PC-9 (cell line): ENCODE measurements around the gene NACA. TPM values are rescaled to one million over a fixed set of nuclear protein-coding genes. Genes with fewer than 3 reads are reported as not detected.
"Not testable (repeated sequence)": the region's sequence is repeated elsewhere in the genome, so short reads cannot be mapped to it uniquely, and the experiment has no call there.

Experiments
- BruUV-seq: library from RNA; stranded (reverse); fragments of 400-500 nt; replicated peaks from 2 replicates; lab custom pipeline; 2021; lab: Mats Ljungman, UMichigan
- CTCF ChIA-PET: fragments of 300-600 bp; sonication (Branson Sonifier 250); formaldehyde crosslinking; loops from one replicate; lab custom pipeline; 2022; ENCODE audit warnings: antibody characterized with exemption; lab: Charles Lee
- POLR2A ChIA-PET: fragments of 300-600 bp; sonication (Branson Sonifier 250); formaldehyde crosslinking; loops from one replicate; lab custom pipeline; 2022; ENCODE audit warnings: antibody characterized with exemption; ENCODE audit not compliant: unreplicated experiment; lab: Charles Lee
- DNase-seq, 2 experiments: peaks; one replicate each; pipeline versions ENCODE4 v3.0.0 to v3.0.0-alpha.2; 2015 to 2022; ENCODE audit warnings: mixed read lengths in 1 of 2
- H2AFZ ChIP-seq: fragments of 200-600 bp; sonication (generic); 2 replicates; pipeline ENCODE4 v1.8.1; 2017; ENCODE audit warnings: antibody characterized with exemption
- H3F3A ChIP-seq: fragments of 200-600 bp; sonication (generic); 2 replicates; pipeline ENCODE4 v1.8.1; 2017; ENCODE audit warnings: antibody characterized with exemption, mild to moderate bottlenecking, low read depth; ENCODE audit not compliant: insufficient read depth
- H3K27ac ChIP-seq: fragments of 200-600 bp; sonication (generic); 2 replicates; pipeline ENCODE4 v1.6.1; 2016; ENCODE audit warnings: mixed run types
- H3K27me3 ChIP-seq: fragments of 200-600 bp; sonication (generic); 2 replicates; pipeline ENCODE4 v1.6.1; 2016; ENCODE audit warnings: low read depth, mixed run types; ENCODE audit not compliant: insufficient read depth
- H3K36me3 ChIP-seq: fragments of 200-600 bp; sonication (generic); 2 replicates; pipeline ENCODE4 v1.6.1; 2016; ENCODE audit warnings: low read depth, mixed run types
- H3K4me1 ChIP-seq: fragments of 200-600 bp; sonication (generic); replicated peaks from 2 replicates; pipeline ENCODE4 v1.6.1; 2016; ENCODE audit warnings: mixed run types; ENCODE audit not compliant: insufficient read depth
- H3K4me2 ChIP-seq: fragments of 200-600 bp; sonication (generic); 2 replicates; pipeline ENCODE4 v1.6.1; 2017; ENCODE audit warnings: mixed run types
- H3K4me3 ChIP-seq: fragments of 200-600 bp; sonication (generic); 2 replicates; pipeline ENCODE4 v1.6.1; 2016; ENCODE audit warnings: mixed run types
- H3K79me2 ChIP-seq: fragments of 200-600 bp; sonication (generic); 2 replicates; pipeline ENCODE4 v1.6.1; 2017; ENCODE audit warnings: low read depth, mixed run types
- H3K9me2 ChIP-seq: fragments of 200-600 bp; sonication (generic); 2 replicates; pipeline ENCODE4 v1.8.1; 2017; ENCODE audit warnings: mild to moderate bottlenecking; ENCODE audit not compliant: insufficient read depth
- H3K9me3 ChIP-seq: fragments of 200-600 bp; sonication (generic); 2 replicates; pipeline ENCODE4 v1.8.1; 2016; ENCODE audit warnings: low read depth; ENCODE audit not compliant: insufficient read depth
- H4K20me1 ChIP-seq: fragments of 200-600 bp; sonication (generic); 2 replicates; pipeline ENCODE4 v1.8.1; 2017; ENCODE audit not compliant: insufficient read depth
- EZH2 ChIP-seq: fragments of 200-600 bp; sonication (generic); IDR thresholded peaks from 2 replicates; pipeline ENCODE4 v1.8.0; 2017; ENCODE audit warnings: antibody characterized with exemption, low read depth
- intact Hi-C: fragments of 100-400 bp; cut with micrococcal nuclease; formaldehyde crosslinking; loops from one replicate; pipeline ENCODE4 v1.10.0; 2022; ENCODE audit not compliant: unreplicated experiment
- total RNA-seq: library from RNA; stranded (reverse); gene quantifications from 2 replicates; pipeline ENCODE4 v1.2.3, GENCODE V29; 2021
- TF ChIP-seq, protein P1 (sequence below): fragments of 200-600 bp; sonication (generic); conservative IDR thresholded peaks from 2 replicates; pipeline ENCODE4 v1.6.1; 2017; ENCODE audit warnings: mixed run types, antibody characterized with exemption, mild to moderate bottlenecking, moderate library complexity

The NACA gene
- total RNA-seq, 1 experiment from 2014 or later = 1,035 TPM

DNA sequence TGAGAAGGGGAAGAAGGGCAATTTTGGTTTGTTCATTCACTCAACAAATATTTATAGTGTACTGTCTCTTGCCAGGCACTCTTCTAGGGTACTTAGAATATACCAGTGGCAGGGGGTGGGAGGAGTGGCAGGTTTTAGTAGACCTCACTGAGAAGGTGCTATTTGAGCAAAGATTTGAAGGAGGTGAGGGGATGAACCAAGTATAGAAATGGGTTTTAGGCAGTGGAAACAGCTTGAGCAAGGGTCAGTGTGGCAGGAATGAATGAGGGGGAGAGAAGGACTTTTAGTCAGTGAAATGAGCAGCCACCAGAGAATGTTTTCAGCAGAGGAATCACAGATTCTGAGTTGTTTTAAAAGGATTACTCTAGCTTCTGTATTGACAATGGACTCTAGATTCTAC, 24.8 kb upstream of the NACA start:
- no peaks in the 10 kb centered on the region for H3K9me3 ChIP-seq
- H3K36me3 ChIP-seq = 0 out of 2 replicates have a peak, but pooled peaks cover 6% of the 10 kb centered on the region
- TF ChIP-seq, protein P1, sequence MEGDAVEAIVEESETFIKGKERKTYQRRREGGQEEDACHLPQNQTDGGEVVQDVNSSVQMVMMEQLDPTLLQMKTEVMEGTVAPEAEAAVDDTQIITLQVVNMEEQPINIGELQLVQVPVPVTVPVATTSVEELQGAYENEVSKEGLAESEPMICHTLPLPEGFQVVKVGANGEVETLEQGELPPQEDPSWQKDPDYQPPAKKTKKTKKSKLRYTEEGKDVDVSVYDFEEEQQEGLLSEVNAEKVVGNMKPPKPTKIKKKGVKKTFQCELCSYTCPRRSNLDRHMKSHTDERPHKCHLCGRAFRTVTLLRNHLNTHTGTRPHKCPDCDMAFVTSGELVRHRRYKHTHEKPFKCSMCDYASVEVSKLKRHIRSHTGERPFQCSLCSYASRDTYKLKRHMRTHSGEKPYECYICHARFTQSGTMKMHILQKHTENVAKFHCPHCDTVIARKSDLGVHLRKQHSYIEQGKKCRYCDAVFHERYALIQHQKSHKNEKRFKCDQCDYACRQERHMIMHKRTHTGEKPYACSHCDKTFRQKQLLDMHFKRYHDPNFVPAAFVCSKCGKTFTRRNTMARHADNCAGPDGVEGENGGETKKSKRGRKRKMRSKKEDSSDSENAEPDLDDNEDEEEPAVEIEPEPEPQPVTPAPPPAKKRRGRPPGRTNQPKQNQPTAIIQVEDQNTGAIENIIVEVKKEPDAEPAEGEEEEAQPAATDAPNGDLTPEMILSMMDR = no peak
- no peak for TF ChIP-seq EZH2
- H3K27ac ChIP-seq = no peak overlapping the region
- peaks cover 12% of the 10 kb centered on the region; the same call in 1 of the 2 replicates for H3K79me2 ChIP-seq
- no TSS peak for BruUV-seq
- intact Hi-C loops = loop anchor here (10.0 kb wide), 1 partner anchor 495 kb away; no protein-coding TSS in a partner anchor
- no peak overlapping the region for H2AFZ ChIP-seq
- ChIA-PET POLR2A (no interaction called here), CTCF (no interaction called here)
- H3K27me3 ChIP-seq = no peaks in the 10 kb centered on the region
- no peak overlapping the region for H3K4me3 ChIP-seq
- H3K4me2 ChIP-seq = no peak overlapping the region
- H3K4me1 ChIP-seq = peaks cover 8% of the 10 kb centered on the region; the same call in 1 of the 2 replicates
- H4K20me1 ChIP-seq = no peaks in the 10 kb centered on the region; the same call in 1 of the 2 replicates
- no peak for DNase-seq
- H3K9me2 ChIP-seq = no peaks in the 10 kb centered on the region
- H3F3A ChIP-seq = peaks cover 8% of the 10 kb centered on the region

DNA sequence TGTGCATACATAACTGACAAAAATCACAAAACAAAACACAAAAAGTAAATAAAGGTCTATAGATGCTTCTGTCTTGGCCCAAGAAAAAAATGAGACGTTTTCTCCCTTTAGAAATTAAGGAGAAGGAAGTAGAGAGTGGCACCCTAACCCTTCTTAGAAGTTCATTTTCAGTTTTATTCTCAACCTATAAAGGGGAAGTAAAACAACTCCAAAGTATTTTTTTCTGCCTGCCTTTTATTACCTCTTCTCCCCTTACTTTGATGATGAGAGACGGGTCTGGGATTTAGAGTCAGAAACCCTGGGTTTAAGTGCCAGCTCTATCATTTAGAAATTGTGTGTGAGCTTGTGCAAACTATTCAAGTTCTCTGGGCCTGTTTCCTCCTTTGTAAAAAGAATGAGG, 24.3 kb upstream of the NACA start:
- Histone ChIP-seq H3K27ac (no peak overlapping the region), H3K27me3 (no peaks in the 10 kb centered on the region), H3K9me2 (no peaks in the 10 kb centered on the region), H4K20me1 (no peaks in the 10 kb centered on the region; the same call in 1 of the 2 replicates), H3K4me2 (no peak overlapping the region), H2AFZ (no peak overlapping the region), H3K79me2 (peaks cover 12% of the 10 kb centered on the region; the same call in 1 of the 2 replicates), H3F3A (peaks cover 8% of the 10 kb centered on the region), H3K36me3 (0 out of 2 replicates have a peak, but pooled peaks cover 6% of the 10 kb centered on the region), H3K4me1 (peaks cover 8% of the 10 kb centered on the region; the same call in 1 of the 2 replicates), H3K4me3 (no peak overlapping the region), H3K9me3 (no peaks in the 10 kb centered on the region)
- intact Hi-C loops = no loop called here
- no peak for DNase-seq
- POLR2A ChIA-PET = no interaction called here
- no TSS peak for BruUV-seq
- CTCF ChIA-PET = no interaction called here
- TF ChIP-seq EZH2 = no peak
- TF ChIP-seq, protein P1 = no peak

DNA sequence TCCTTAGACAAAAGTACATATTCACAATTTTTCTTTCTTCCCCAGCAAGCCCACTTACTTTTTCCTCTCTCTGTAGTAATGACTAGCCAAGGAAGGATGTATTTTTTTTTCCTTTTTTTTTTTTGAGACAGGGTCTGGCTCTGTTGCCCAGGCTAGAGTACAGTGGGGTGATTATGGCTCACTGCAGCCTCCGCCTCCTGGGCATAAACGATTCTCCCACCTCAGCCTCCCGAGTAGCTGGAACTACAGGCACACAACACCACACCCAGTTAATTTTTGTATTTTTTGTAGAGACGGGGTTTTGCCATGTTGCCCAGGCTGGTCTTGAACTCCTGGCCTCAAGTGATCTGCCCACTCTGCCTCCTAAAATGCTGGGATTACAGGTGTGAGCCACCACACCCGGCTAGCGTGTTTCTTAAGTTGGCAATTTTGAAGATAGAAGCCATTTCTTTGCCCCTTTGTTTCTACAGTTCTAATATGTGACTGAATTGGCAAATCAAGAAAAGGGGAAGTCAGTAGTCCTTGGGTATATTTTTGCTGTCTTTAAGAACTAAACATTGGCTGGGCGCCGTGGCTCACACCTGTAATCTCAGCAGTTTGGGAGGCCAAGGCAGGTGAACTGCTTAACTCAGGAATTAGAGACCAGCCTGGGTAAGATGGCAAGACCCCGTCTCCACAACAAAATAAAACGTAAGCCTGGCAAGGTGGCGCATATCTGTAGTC, 3.2 kb upstream of the NACA start:
- no peak for DNase-seq
- POLR2A ChIA-PET = no interaction called here
- Histone ChIP-seq H3K9me2 (no peaks in the 10 kb centered on the region), H3K4me2 (no peak overlapping the region), H3K36me3 (peaks cover 15% of the 10 kb centered on the region), H4K20me1 (peaks cover 9% of the 10 kb centered on the region), H3K4me1 (peaks cover 10% of the 10 kb centered on the region), H3F3A (peaks cover 33% of the 10 kb centered on the region), H3K27me3 (no peaks in the 10 kb centered on the region), H3K9me3 (no peaks in the 10 kb centered on the region), H3K79me2 (peaks cover 19% of the 10 kb centered on the region), H2AFZ (no peak overlapping the region), H3K4me3 (no peak overlapping the region), H3K27ac (no peak overlapping the region)
- BruUV-seq = no TSS peak
- intact Hi-C loops = loop anchor here (10.0 kb wide), 1 partner anchor 63 kb away; no protein-coding TSS in a partner anchor
- CTCF ChIA-PET = no interaction called here
- TF ChIP-seq, protein P1 = no peak
- no peak for TF ChIP-seq EZH2

DNA sequence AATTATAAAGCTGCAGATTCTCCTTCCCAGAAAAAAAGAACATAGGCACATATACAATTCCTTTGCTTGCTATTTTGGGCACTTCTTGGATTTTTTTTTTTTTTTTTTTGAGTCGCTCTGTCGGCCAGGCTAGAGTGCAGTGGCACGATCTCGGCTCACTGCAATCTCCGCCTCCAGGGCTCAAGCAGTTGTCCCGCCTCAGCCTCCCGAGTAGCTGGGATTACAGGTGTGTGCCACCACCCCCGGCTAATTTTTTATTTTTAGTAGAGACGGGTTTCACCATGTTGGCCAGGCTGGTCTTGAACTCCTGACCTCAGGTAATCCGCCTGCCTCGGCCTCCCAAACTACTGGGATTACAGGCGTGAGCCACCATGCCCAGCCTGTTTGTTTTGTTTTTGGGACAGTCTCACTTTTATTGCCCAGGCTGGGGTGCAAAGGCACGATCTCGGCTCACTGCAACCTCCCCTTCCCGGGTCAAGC, 1.1 kb upstream of the NACA start:
- peak overlapping the region; percentile 99; the same call in 1 of the 2 replicates for H3K4me3 ChIP-seq
- not testable (repeated sequence) for H3K9me2 ChIP-seq, H3K9me3 ChIP-seq, DNase-seq, H3K27me3 ChIP-seq, BruUV-seq
- peaks cover 28% of the 10 kb centered on the region for H3K4me1 ChIP-seq
- intact Hi-C loops = loop anchor here (10.0 kb wide), 1 partner anchor 61 kb away; no protein-coding TSS in a partner anchor
- peaks cover 27% of the 10 kb centered on the region for H4K20me1 ChIP-seq
- peak overlapping the region; percentile 98 for H3K4me2 ChIP-seq
- H3K36me3 ChIP-seq = peaks cover 30% of the 10 kb centered on the region
- ChIA-PET CTCF (interaction anchor here (0.6 to 1.0 kb wide), 4 partner anchors 75 to 386 kb away, joined by 4 to 8 read pairs (median 5); no protein-coding TSS in a partner anchor), POLR2A (interaction anchor here (0.5 to 0.6 kb wide), 3 partner anchors 23 to 153 kb away, joined by 3 to 12 read pairs (median 8); no protein-coding TSS in a partner anchor)
- peak overlapping the region; percentile 94 for H3K27ac ChIP-seq
- peaks cover 49% of the 10 kb centered on the region for H3F3A ChIP-seq
- H3K79me2 ChIP-seq = peaks cover 37% of the 10 kb centered on the region
- peak overlapping the region; percentile 84; the same call in 1 of the 2 replicates for H2AFZ ChIP-seq
